HG02970 (cell line): ENCODE data around the gene C1orf198.
"Not testable (repeated sequence)": the region's sequence is repeated elsewhere in the genome, so short reads cannot be mapped to it uniquely, and the experiment has no call there.

Source experiments
- ATAC-seq: cut with Tn5 transposase; IDR thresholded peaks from one replicate; pipeline ENCODE4 v1.9.1; 2021; ENCODE audit warnings: mild to moderate bottlenecking, moderate library complexity, moderate number of reproducible peaks; ENCODE audit not compliant: unreplicated experiment, low FRiP score

Gene C1orf198

DNA sequence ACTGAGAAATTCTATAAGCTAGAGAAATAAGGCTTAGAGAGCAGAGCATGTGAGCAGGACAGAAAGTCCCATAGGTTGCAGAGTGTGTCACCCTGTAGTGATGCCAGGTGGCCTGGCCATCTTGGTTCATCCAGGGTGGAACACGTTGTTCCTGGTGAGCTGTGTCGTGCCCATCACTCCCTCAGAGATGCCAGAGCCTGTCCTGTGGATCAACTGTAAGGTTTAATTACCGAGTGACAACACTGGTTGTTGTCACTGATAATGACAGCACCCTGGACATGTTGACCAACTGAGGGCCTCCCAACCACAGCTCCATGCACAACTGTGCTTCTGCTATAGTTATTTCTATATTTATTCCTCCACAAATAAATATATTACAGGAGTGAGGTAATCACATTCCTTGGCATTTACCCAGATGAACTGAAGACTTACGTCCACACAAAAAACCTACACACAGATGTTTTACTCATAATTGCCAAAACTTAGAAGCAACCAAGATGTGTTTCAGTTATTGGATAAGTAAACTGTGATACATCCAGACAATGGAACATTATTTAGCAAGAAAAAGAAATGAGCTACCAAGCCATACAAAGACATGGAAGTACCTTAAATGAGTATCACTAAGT lies 6.2 kb downstream of the C1orf198 start:
- no peak for ATAC-seq

DNA sequence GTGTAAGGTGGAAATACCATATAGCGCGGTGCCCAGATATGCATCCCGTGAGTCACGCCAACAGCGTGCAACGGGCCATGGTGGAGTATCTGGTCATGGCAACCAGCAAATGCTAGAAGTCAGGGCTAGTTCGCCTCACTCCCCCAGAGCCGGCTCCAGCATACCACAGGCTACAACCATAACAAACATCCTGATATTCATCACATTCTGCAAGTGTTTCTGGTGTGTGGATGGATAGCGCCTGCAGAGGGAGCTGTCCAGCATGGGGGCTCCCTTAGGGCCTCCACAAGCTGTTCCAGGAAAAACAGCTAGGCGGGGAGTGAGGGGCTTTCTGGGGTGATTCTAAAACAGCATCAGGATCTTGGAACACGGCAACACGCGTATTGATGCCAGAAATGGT lies 6.8 kb downstream of the C1orf198 start:
- ATAC-seq, result no peak

DNA sequence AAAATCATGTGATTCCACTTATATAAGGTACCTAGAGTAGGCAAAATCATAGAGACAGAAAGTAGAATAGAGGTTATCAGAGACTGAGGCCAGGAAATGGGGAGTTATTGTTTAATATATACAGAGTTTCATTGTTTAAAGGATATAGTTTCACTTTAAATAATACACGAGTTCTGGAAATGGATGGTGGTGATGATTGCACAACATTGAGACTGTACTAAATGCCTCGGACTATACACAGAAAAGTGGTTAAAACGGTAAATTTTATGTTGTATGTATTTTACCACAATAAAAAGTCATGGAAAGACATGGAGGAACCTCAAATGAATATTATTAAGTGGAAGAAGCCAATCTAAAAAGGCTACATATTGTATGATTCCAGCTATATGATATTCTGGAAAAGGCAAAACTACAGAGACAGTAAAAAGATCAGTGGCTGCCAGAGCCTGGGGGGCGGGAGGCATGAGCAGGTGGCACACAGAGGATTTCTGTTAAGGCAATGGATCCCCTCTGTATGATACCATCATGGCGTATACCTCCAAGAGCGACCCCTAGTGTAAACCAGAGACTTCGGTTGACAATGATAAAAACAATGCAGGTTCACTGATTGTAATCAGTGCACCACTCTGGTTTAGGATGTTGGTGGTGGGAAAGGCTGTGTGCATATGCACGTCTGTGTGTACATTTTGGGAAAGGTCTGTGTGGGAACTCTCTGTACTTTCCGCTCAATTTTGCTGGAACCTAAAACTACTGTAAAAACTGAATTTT lies 7.5 kb downstream of the C1orf198 start:
- no peak for ATAC-seq

DNA sequence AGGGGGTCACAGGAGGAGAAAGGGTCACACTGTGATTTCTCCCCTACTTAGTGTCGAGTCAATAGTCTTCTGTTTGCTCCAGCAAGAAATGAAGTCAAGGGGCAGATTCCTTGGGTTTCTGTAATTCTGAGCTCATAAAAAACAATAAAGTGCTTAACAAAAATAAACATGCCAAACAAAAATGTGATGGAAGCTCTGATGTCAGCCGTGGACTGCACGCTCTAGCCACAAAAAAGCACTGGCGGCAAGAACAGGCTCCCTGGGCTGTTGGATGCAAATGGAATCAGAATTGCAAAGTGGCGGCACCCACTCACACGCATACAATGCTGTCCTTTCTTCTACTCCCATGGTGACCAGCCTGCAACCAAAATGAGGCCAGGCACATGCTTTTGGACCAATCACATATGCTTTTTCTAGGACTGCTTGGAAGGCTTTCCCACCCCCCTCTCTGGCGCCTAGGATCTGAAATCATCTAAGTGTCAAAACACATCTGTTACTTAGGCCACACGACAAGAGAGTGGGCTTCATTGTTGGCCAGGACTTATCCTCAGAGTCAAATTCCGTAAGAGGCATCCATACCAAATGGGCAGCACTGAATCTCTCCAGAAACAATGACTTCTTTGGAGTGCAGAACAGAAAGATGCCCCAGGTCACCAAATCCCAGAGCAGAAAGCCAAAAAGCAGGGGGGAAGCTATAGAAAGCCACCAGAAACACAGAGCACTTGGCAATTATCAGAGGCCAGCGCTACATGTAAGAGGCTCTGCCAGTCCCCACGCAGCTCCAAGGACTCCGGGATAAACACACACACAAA lies 9.2 kb downstream of the C1orf198 start:
- no peak for ATAC-seq

DNA sequence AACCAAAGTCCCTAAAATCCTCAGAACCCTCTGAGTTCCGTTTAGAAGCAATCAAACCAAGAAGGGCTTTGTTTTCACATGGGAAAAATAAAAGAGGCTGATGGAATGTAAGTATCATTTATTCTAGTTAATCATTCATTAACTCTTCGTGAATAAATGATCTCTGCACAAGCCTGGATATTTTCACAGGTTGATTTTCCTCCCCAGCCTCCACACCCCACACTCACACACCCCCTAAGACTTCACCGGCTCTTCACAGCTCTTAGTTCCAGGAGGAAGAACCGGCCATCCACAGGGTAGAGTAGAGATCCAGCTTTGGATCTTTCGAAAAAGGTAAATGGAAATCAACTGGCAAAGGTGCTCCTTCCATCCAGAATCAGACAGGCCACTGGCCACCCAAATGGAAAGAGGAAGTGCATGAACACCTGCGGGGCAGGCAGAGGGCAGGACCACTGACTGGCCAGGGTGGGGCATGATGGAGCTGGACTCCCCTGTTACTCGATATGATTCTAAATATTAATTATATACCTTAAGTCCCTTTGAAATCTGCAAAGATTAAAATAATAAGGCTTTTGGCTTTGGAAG lies 10.0 kb downstream of the C1orf198 start:
- ATAC-seq, result no peak

DNA sequence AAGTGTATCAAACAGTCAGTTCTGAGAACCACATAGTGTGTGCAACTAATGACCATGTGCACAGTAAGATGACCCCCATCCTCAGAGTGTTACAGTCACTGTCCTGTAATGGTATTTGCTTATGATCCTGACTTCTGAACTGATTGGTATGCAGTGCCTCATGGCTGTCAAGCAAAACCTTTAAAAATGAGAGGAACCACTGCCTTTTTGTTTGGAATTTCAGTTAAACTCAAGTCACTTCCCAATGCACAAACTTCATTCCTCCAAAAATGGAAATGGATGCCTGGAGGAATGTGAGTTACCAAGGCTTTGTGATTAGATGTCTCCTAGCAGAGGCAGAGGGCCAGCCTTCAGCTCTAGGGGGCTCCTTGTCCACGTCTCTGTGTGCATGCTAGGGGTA lies 10.5 kb downstream of the C1orf198 start:
- no peak for ATAC-seq

DNA sequence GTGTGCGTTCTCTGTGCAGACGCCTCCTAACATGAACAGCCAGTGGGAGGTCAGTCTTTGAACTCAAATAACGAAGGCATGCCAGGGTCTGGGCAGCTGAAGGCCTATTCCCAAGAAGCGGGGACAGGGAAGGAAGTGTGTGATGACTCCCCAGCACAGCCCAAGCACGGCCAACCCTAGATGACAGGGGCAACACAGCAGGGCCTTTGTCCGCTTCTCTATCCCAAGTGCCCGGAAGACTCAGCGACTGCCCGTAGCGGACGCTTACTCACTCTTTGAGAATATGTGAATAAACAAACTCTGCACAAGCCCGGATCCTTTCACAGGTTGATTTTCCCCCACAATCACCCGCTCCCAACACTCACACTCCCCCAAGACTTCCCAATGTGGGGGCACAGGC lies 11.2 kb downstream of the C1orf198 start:
- ATAC-seq, result no peak

DNA sequence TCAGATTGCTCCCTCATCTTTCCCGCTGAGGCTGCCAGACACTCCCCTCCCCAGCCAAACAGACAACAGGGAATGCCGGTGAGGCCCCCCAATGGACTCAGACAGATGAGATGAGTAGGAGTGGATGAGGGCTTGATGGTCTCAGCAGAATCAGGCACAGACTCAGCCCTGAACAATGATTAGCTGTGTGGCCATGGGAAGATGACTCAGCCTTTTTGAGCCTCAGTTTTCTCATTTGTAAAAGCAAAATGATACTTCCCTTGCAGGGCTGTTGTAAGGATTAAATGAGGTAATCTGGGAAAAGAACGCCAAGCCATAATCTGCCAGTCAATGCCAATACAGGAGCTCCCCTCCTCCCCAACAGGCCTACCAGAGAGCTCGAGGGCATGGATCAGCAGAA lies 12.4 kb downstream of the C1orf198 start:
- ATAC-seq, result no peak

DNA sequence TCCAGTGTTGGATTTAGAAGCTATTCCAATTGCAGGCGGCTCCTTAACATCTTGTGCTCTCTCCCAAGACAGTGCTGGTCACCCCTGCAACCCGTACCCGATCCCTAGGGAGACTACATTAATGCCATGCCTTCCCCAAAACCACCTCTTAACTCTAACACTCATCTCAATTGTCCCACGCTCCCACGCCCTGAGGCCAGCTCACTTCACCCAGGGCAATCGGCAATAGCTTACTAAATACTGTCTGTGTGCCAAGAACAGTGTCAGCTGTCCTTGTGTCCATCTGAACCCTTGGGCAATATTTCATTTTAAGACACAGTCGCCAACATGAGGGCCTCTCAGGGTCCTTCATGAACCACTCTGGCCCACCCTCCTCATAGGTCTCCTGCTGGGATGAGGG lies 13.9 kb downstream of the C1orf198 start:
- ATAC-seq, result no peak

DNA sequence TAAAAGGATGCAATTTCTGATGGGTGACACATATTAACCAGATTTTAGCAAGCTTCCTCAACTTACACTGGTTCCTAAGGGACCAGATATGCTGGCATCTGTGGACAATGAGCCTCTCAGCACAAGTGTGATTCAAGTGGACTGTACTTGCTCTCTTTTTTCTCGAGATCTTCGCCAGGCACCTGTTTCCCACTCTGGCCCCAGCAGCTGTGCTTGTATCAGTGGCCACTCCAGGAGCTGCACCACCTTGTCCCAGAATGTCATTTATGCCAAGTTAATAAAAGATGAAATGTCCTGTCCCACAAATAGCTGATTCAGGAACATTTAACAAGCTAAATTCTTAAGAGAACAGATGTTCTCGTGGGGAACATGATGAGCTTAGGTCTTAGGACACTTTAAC lies 14.6 kb downstream of the C1orf198 start:
- ATAC-seq, result no peak

DNA sequence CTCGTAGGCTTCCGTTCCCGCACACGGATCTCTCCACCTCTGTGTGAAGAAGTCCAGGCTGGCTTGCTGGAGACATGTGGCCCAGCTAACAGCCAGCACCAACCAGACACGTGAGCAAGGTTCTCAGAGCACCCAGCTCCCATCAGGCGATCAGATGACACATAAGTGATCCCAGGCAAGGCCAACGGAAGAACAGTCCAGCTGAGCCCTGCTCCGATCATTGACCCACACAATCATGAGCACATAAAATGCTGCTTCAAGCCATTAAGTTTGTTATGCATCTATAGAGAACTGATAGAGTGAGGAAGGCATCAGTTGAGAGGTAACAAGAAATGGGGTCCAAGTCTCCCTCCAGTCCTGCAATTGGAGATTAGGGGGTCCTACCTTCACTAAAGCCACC lies 15.4 kb downstream of the C1orf198 start:
- ATAC-seq, result no peak

DNA sequence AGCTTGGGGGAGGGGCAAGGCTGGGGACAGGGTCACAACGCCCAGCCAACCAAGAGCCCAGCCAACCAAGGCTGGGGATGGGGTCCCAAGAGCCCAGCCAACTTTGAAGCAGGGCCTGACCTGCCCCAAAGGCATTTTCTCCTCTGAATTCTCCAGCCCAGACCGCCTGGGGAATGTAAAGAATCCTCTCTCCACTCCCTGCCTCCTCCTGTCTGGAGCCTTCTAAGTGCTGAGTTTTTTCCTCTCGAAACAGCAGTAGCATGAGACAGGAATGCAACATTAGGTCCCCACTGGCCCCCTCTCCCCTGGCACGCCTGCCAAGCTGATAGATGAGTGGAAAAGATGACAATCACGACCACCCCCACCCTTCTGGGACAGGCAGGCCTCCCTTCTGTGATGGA lies 17.0 kb downstream of the C1orf198 start:
- no peak for ATAC-seq

DNA sequence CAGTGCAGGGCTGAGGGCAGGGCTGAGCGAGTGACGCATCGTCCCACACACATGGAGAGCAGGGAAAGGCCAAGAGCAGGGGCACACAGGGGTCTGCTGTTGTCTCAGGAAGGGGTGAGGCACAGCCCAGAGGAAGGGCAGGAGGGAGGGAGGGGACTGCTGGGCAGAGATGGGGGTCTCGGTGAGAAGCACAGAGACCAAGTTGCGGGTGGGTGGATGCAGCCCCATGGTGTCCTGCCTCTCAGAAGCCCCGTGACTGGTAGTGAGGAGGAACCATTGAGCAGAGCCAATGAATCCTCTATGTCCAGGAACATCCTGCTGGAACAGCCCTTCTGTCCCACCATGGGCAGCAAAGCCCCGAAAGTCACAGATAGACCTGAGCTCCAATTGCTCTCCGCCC lies 17.8 kb downstream of the C1orf198 start:
- ATAC-seq, result no peak

DNA sequence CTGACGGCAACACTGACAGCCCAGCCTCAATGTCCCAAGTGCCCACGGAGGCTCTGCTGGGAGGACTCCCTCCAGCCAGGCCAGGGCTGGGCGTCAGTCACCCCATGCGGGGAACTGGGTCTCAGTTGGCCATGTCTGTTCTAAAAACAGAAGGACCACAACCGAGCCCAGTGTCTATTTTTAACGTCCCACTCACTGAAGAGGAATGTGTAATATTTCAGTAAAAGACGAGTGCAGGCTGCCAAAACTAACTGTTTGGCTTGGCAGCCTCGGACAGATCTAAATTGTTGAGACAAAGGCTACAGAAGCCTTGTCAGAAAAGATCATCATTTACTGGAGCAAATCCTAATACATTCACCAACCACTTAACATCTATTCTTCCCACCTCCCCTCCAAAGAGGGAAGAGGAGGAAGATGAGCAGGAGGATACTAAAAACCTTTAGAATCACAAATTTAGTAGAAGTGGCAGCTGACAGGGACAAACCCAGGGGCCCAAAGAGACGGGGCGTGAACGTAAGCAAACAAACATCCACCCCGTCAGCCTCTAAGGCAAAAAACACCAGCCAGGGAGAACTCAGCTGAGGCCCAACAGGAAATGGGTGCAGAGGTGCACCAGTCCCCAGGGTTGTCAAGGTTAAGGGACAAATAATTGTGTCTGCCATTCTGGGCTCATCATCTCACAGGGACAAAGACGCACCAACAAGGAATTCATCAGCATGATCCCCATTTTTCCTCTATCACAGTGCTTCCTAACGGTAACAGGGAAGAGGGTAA lies 18.7 kb downstream of the C1orf198 start:
- no peak for ATAC-seq

DNA sequence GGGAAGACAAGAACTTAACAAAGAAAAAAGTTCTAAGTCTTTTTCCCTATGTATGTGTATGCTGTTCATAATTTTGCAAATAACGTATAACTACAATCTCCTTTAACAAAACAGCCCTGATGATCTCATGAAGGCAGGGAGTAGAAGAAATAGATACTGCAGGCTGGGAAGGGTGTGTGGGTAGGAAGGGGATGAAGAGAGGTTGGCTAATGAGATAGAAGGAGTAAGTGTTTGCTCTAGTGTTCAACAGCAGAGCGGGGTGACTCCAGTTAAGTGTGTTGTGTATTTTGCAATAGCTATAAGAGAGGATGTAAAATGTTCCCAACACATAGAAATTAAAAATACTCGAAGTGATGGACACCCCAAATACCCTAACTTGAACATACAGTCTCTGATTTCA lies 20.1 kb downstream of the C1orf198 start:
- no peak for ATAC-seq

DNA sequence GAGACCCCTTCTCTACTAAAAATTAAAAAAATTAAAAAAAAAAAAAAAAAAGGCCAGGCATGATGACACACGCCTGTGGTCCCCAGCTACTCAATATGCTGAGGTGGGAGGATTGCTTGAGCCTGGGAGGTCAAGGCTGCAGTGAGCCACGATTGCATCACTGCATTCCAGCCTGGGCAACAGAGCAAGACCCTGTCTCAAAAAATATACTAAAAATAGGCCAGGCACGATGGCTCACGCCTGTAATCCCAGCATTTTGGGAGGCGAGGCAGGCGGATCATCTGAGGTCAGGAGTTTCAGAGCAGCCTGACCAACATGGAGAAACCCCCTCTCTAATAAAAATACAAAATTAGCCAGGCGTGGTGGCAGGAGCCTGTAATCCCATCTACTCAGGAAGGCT lies 23.1 kb downstream of the C1orf198 start:
- ATAC-seq, result not testable (repeated sequence)

DNA sequence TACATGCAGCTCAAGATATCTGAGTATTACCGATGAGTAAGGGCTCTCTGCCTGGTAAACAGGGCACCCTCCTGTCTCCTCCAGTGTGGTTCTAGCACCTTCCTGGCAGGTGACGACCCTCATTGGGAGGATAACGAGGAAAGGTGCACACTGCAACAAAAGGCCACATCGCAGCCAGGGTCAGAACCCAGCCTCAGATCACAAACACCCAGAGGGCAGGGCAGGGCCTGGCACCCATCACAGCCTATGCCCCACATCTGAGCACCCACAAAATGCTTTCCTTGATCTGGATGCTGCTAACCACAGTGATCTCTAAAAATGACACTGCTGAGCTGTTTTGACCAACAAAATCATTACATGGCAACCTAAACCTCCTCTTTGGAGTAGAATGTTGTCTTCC lies 23.8 kb downstream of the C1orf198 start:
- ATAC-seq, result no peak

DNA sequence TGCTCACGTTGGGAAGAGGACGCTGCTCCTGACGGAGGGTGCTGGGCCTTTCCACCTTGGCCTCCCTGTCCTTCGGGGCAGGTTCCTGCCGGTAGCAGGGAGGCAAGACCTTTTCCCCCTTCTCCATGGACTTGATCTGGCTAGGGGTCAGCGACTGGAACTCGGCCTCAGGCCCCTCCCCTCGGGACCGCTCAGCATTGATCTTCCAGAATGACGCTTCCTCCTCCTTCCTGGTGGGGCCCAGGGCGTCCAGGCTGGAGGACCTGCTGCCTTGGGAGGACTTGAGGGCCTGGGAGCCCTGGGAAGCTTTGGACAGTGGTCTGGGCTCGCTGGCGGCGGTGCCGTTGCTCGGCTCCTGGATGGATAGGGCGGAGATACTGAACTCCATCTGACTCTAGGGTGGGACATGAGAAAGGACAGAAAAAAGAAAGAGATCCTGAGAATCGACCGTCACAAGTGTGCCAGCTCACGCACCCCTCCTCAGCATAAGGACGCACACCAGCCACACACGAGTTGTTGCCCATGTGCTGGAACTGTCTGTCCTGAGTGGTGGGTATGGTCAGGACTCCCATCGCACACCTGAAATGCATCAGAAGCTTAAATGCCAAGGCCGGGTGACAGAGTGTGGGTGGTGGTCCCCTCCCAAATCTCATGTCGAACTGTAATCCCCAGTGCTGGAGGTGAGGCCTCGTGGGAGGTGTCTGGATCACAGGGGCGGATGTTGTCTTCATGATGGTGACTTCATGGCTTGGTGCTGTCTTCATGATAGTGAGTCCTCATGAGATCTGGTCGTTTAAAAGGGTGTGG lies 24.6 kb downstream of the C1orf198 start:
- ATAC-seq, result no peak

DNA sequence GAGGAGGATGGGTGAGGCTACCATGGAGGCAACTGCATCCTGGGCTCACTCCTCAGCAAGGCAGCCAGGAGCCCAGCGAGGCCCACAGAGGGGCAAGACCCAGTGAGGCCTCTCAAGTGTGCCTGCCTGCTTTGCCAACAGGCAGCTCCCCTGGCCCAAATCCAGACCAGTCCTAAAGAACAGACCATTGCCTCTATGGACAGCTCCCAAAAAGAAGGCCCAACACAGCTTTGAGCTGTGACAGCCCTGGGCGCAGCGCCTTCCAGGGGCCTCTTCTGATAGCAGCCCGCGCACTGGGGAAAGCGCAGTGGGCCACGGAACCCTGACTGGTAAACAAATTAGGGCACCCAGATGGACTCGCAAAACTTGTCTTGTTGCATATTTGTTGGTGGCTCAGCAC lies 25.5 kb downstream of the C1orf198 start:
- ATAC-seq, result no peak

DNA sequence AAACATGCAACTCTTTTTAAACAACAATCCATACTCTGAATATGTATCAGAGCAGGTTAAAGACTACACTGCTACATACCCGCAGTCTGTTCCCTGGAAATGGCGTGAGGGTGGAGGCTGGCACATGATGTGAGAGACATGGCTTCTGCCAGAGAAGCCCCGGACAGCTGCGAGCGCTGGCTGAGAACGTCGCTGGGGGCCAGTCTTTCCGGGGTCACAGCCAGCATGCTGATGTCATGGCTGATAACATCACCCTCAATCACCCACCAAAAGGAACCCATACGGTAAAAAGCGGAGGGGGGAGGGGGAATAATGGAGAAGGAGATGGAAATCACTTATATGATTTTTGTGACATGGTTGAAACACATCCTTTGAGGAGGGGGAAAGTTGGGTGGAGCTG lies 29.1 kb downstream of the C1orf198 start:
- no peak for ATAC-seq
